Naive thymus-derived CD4-positive, alpha-beta T cell (primary cell): ENCODE measurements around the gene XPO1. TPM values are rescaled to one million over a fixed set of nuclear protein-coding genes. Genes with fewer than 3 reads are reported as not detected.
A peak's percentile ranks its signal among the peaks of the same experiment; 100 is the strongest.
"Not testable (repeated sequence)": the region's sequence is repeated elsewhere in the genome, so short reads cannot be mapped to it uniquely, and the experiment has no call there.

Source experiments
- ATAC-seq: fragments of 150-1000 bp; cut with Tn5 transposase; 2 replicates; pipeline ENCODE4 v1.10.0; 2021; ENCODE audit warnings: mild to moderate bottlenecking, moderate library complexity
- CTCF ChIA-PET: fragments of 350-600 bp; sonication (Branson Sonifier 250); formaldehyde crosslinking; loops from one replicate; lab custom pipeline; 2021; ENCODE audit warnings: antibody characterized with exemption; lab: Charles Lee
- POLR2A ChIA-PET: fragments of 350-600 bp; sonication (Branson Sonifier 250); formaldehyde crosslinking; loops from one replicate; lab custom pipeline; 2021; ENCODE audit warnings: antibody characterized with exemption, inconsistent platforms; lab: Charles Lee
- DNase-seq, 9 donors: peaks; one replicate each; pipeline versions ENCODE4 v3.0.0 to v3.0.0-alpha.2; 2020 to 2022; ENCODE audit warnings: mixed read lengths in 1 of 9
- H3K27ac ChIP-seq: one replicate; pipeline ENCODE4 v1.7.0; 2013; ENCODE audit warnings: mild to moderate bottlenecking, low read depth, low read length, moderate library complexity
- H3K27me3 ChIP-seq, 2 donors: one replicate each; pipeline ENCODE4 v1.7.0; 2013; ENCODE audit warnings: low read length in 2 of 2, mild to moderate bottlenecking in 2 of 2, moderate library complexity in 2 of 2; ENCODE audit not compliant: control insufficient read depth in 2 of 2, insufficient read depth in 2 of 2
- H3K36me3 ChIP-seq, 3 experiments: 1 replicate in 2 of 3; 2 replicates in 1 of 3; pipeline ENCODE4 v1.7.0; 2013; ENCODE audit warnings: low read length in 3 of 3, mild to moderate bottlenecking in 3 of 3, moderate library complexity in 1 of 3; ENCODE audit not compliant: insufficient read depth in 3 of 3, control insufficient read depth in 2 of 3
- H3K4me1 ChIP-seq, 2 donors: one replicate each; pipeline ENCODE4 v1.7.0; 2013; ENCODE audit warnings: low read length in 2 of 2, mild to moderate bottlenecking in 2 of 2, moderate library complexity in 1 of 2; ENCODE audit not compliant: control insufficient read depth in 2 of 2, insufficient read depth in 2 of 2
- H3K4me3 ChIP-seq: 2 replicates; pipeline ENCODE4 v1.7.0; 2013; ENCODE audit warnings: mild to moderate bottlenecking, low read length
- H3K9me3 ChIP-seq, 3 experiments: 1 replicate in 2 of 3; 2 replicates in 1 of 3; pipeline ENCODE4 v1.7.0; 2013; ENCODE audit warnings: low read length in 3 of 3; ENCODE audit not compliant: control insufficient read depth in 2 of 3
- H3K27ac Mint-ChIP-seq, 9 donors: one replicate each; pipeline ENCODE4 v1.8.0; 2020 to 2022; ENCODE audit warnings: mixed read lengths in 9 of 9, mild to moderate bottlenecking in 8 of 9, moderate library complexity in 5 of 9, inconsistent platforms in 2 of 9
- H3K27me3 Mint-ChIP-seq, 5 donors: one replicate each; pipeline ENCODE4 v1.8.0; 2021 to 2022; ENCODE audit warnings: mixed read lengths in 5 of 5, mild to moderate bottlenecking in 1 of 5
- H3K36me3 Mint-ChIP-seq, 5 donors: one replicate each; pipeline ENCODE4 v1.8.0; 2020 to 2022; ENCODE audit warnings: mixed read lengths in 5 of 5, mild to moderate bottlenecking in 3 of 5, inconsistent platforms in 1 of 5
- H3K4me1 Mint-ChIP-seq, 7 donors: one replicate each; pipeline ENCODE4 v1.8.0; 2020 to 2022; ENCODE audit warnings: mixed read lengths in 7 of 7, mild to moderate bottlenecking in 3 of 7, inconsistent platforms in 1 of 7
- H3K4me3 Mint-ChIP-seq, 10 donors: one replicate each; pipeline ENCODE4 v1.8.0; 2020 to 2022; ENCODE audit warnings: mild to moderate bottlenecking in 10 of 10, mixed read lengths in 10 of 10, moderate library complexity in 6 of 10, inconsistent platforms in 2 of 10
- H3K9me3 Mint-ChIP-seq, 11 donors: one replicate each; pipeline ENCODE4 v1.8.0; 2020 to 2022; ENCODE audit warnings: mixed read lengths in 11 of 11, mild to moderate bottlenecking in 4 of 11, inconsistent platforms in 1 of 11, moderate library complexity in 1 of 11
- intact Hi-C, 2 donors: fragments of 100-400 bp; cut with micrococcal nuclease; formaldehyde crosslinking; loops; one replicate each; pipeline ENCODE4 v1.15.1; 2023
- polyA plus RNA-seq, 2 donors: library from polyadenylated mRNA; unstranded; fragments of 300-500 nt; fragmentation: Illumina TruSeq; gene quantifications; one replicate each; pipeline ENCODE4 v1.2.3, GENCODE V29; 2021
- total RNA-seq, 6 experiments: library from RNA in 5 of 6; stranded (reverse) in 5 of 6; gene quantifications; 1 replicate in 5 of 6; 2 replicates in 1 of 6; pipeline ENCODE4 v1.2.3 and lab custom pipeline; 2021 to 2026

Gene XPO1, protein sequence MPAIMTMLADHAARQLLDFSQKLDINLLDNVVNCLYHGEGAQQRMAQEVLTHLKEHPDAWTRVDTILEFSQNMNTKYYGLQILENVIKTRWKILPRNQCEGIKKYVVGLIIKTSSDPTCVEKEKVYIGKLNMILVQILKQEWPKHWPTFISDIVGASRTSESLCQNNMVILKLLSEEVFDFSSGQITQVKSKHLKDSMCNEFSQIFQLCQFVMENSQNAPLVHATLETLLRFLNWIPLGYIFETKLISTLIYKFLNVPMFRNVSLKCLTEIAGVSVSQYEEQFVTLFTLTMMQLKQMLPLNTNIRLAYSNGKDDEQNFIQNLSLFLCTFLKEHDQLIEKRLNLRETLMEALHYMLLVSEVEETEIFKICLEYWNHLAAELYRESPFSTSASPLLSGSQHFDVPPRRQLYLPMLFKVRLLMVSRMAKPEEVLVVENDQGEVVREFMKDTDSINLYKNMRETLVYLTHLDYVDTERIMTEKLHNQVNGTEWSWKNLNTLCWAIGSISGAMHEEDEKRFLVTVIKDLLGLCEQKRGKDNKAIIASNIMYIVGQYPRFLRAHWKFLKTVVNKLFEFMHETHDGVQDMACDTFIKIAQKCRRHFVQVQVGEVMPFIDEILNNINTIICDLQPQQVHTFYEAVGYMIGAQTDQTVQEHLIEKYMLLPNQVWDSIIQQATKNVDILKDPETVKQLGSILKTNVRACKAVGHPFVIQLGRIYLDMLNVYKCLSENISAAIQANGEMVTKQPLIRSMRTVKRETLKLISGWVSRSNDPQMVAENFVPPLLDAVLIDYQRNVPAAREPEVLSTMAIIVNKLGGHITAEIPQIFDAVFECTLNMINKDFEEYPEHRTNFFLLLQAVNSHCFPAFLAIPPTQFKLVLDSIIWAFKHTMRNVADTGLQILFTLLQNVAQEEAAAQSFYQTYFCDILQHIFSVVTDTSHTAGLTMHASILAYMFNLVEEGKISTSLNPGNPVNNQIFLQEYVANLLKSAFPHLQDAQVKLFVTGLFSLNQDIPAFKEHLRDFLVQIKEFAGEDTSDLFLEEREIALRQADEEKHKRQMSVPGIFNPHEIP (N-terminal part only)
- 100 to 1,000 TPM; 132 to 192 (median 181) TPM for total RNA-seq
- 10 to 100 TPM; 40.2 to 45.1 TPM for polyA plus RNA-seq
- total RNA-seq (lab: John Stamatoyannopoulos, UW) = 267 reads per million, percentile 95 among the genes with 10 or more reads in this experiment

GRCh38 chr2:61538200-61538919, at the start of gene XPO1:
Gene XPO1, minus strand, starts transcription at chr2:61538356. Its CDS starts 4,459 bp downstream, at chr2:61533897.
- H3K27ac Mint-ChIP-seq = peak within 1 kb of the TSS; percentile 94 to 100 (median 99)
- H3K27me3 Mint-ChIP-seq = peaks cover 0 to 8% (median 0%) of the 10 kb centered on the region in 5 donors
- DNase-seq (peak; percentile 95 to 100 (median 99)), ATAC-seq (peak; percentile 89)
- intact Hi-C loops = loop anchor here (1.0 to 10.0 kb wide), 21 partner anchors 44 to 1651 kb away; partner anchors contain the start of genes CCT4 (in 2 of the 2), EHBP1 (in 2 of the 2), FAM161A (in 2 of the 2) and PAPOLG (in 2 of the 2)
- Histone ChIP-seq H3K27me3 (no peaks in the 10 kb centered on the region), H3K36me3 (peaks cover 0 to 7% (median 0%) of the 10 kb centered on the region in 3 experiments), H3K4me1 (peaks cover 19 to 24% of the 10 kb centered on the region in 2 donors), H3K4me3 (peak within 1 kb of the TSS; percentile 96), H3K9me3 (no peaks in the 10 kb centered on the region), H3K27ac (peak within 1 kb of the TSS; percentile 98)
- peaks cover 0 to 8% (median 0%) of the 10 kb centered on the region in 11 donors for H3K9me3 Mint-ChIP-seq
- peaks cover 0 to 7% (median 0%) of the 10 kb centered on the region in 5 donors for H3K36me3 Mint-ChIP-seq
- peaks cover 24 to 43% (median 35%) of the 10 kb centered on the region in 7 donors for H3K4me1 Mint-ChIP-seq
- H3K4me3 Mint-ChIP-seq = peak within 1 kb of the TSS; percentile 89 to 100 (median 98)
- ChIA-PET CTCF (interaction anchor here (0.7 to 1.1 kb wide), 2 partner anchors 11 to 70 kb away, joined by 3 read pairs; no protein-coding TSS in a partner anchor), POLR2A (interaction anchor here (0.7 to 3.4 kb wide), 37 partner anchors 9 to 783 kb away, joined by 3 to 26 read pairs (median 4); partner anchors contain the start of genes COMMD1, PAPOLG and USP34)

DNA sequence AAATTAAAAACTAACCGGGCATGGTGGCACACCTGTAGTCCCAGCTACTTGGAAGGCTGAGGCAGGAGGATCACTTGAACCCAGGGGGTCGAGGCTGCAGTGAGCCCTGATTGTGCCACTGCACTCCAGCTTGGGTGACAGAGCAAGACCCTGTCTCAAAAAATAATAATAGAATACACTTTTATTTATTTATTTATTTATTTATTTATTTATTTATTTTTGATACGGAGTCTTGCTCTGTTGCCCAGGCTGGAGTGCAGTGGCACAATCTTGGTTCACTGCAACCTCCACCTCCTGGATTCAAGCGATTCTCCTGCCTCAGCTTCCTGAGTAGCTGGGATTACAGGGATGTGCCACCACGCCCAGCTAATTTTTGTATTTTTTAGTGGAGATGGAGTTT, 48.8 kb upstream of the XPO1 start:
- H3K27me3 Mint-ChIP-seq, H3K27me3 ChIP-seq, H3K27ac Mint-ChIP-seq, H3K36me3 Mint-ChIP-seq, ATAC-seq, H3K9me3 ChIP-seq, H3K36me3 ChIP-seq, intact Hi-C loops, H3K4me3 ChIP-seq, H3K9me3 Mint-ChIP-seq, H3K4me1 ChIP-seq, CTCF ChIA-PET, POLR2A ChIA-PET, DNase-seq, H3K4me3 Mint-ChIP-seq, H3K4me1 Mint-ChIP-seq, H3K27ac ChIP-seq: not testable (repeated sequence)

- no peak overlapping the region for H3K27ac Mint-ChIP-seq
- no peaks in the 10 kb centered on the region for H3K36me3 ChIP-seq
- peaks cover 0 to 10% (median 5%) of the 10 kb centered on the region in 7 donors for H3K4me1 Mint-ChIP-seq
- no peaks in the 10 kb centered on the region for H3K9me3 ChIP-seq
- H3K27me3 ChIP-seq = no peaks in the 10 kb centered on the region
- no peaks in the 10 kb centered on the region for H3K4me1 ChIP-seq
- H3K9me3 Mint-ChIP-seq = no peaks in the 10 kb centered on the region
- peaks cover 0 to 9% (median 0%) of the 10 kb centered on the region in 5 donors for H3K27me3 Mint-ChIP-seq
- ATAC-seq = no peak
- ChIA-PET POLR2A (no interaction called here), CTCF (no interaction called here)
- no peak overlapping the region for H3K4me3 ChIP-seq
- intact Hi-C loops = no loop called here
- H3K27ac ChIP-seq = no peak overlapping the region
- DNase-seq = no peak
- H3K4me3 Mint-ChIP-seq = no peak overlapping the region
- no peaks in the 10 kb centered on the region for H3K36me3 Mint-ChIP-seq
These were observed 47.2 kb upstream of the XPO1 start for GRCh38 chr2:61585383-61585782.

DNA sequence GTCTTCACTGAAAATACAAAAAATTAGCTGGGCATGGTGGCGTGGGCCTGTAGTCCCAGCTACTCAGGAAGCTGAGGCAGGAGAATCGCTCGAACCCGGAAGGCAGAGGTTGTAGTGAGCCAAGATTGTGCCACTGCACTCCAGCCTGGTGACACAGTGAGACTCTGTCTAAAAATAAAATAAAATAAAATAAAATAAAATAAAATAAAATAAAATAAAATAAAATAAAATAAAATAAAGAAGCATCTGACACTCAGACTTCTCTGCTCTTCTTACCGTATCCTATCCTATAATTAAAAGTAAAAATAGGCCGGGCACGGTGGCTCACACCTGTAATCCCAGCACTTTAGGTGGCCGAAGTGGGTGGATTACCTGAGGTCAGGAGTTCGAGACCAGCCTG, 46.2 kb upstream of the XPO1 start:
- H3K27me3 Mint-ChIP-seq, H3K36me3 Mint-ChIP-seq, H3K27me3 ChIP-seq, H3K4me3 Mint-ChIP-seq, H3K36me3 ChIP-seq, DNase-seq, H3K9me3 Mint-ChIP-seq, H3K27ac ChIP-seq, ATAC-seq, POLR2A ChIA-PET, H3K4me3 ChIP-seq, H3K9me3 ChIP-seq, H3K4me1 ChIP-seq, H3K27ac Mint-ChIP-seq: not testable (repeated sequence)
- intact Hi-C loops = loop anchor here in 1 of 2 donors (5.0 kb wide), 1 partner anchor 47 kb away; the partner anchor contains the start of gene XPO1
- CTCF ChIA-PET = interaction anchor here (0.6 kb wide), 2 partner anchors 87 to 223 kb away, joined by 3 read pairs; no protein-coding TSS in a partner anchor
- H3K4me1 Mint-ChIP-seq = peaks cover 0 to 15% (median 5%) of the 10 kb centered on the region in 7 donors

DNA sequence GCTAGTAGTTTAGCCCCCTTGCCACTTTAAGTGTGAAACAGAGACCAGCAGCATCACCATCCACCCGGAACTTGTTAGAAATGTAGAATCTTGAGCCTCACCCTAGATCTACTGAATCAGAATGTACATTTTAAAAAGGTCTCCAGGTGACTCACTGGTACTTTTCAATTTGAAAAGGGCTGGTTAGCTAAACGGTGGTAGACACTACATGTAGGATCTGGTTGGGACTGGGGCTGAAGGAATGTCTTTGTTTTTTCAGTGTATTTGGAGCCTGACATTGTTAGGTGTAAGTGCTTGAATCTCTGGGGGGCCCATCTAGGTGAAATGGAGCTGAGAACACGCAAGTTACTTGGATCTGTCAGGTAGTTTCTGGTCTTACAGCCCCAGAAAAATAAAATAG, 44.0 kb upstream of the XPO1 start:
- Histone ChIP-seq H3K27ac (no peak overlapping the region), H3K9me3 (no peaks in the 10 kb centered on the region), H3K4me1 (no peaks in the 10 kb centered on the region), H3K27me3 (no peaks in the 10 kb centered on the region), H3K4me3 (no peak overlapping the region), H3K36me3 (no peaks in the 10 kb centered on the region)
- ChIA-PET POLR2A (interaction anchor here (0.6 kb wide), 1 partner anchor 47 kb away, joined by 4 read pairs; no protein-coding TSS in a partner anchor), CTCF (no interaction called here)
- Mint-ChIP-seq H3K27ac (no peak overlapping the region), H3K9me3 (no peaks in the 10 kb centered on the region), H3K4me3 (no peak overlapping the region), H3K4me1 (peaks cover 0 to 15% (median 5%) of the 10 kb centered on the region in 7 donors), H3K27me3 (peaks cover 0 to 4% (median 0%) of the 10 kb centered on the region in 5 donors), H3K36me3 (no peaks in the 10 kb centered on the region)
- intact Hi-C loops = loop anchor here in 1 of 2 donors (5.0 kb wide), 1 partner anchor 45 kb away; the partner anchor contains the start of gene XPO1
- ATAC-seq = no peak
- DNase-seq = no peak
